Epithelial cell of esophagus (primary cell): ENCODE measurements around the gene ASS1.

Experiments
- DNase-seq: peaks from one replicate; pipeline ENCODE4 v3.0.0; 2010; ENCODE audit warnings: low read depth
- H3K4me3 ChIP-seq: 2 replicates; pipeline ENCODE4 v1.5.1; 2011; ENCODE audit warnings: mild to moderate bottlenecking, low read length, control low read depth
- CTCF ChIP-seq: IDR thresholded peaks from 2 replicates; pipeline ENCODE4 v1.5.1; 2011; ENCODE audit warnings: low read depth, mild to moderate bottlenecking, low read length, control low read depth, inconsistent platforms; ENCODE audit not compliant: insufficient read depth; ENCODE audit errors: missing control alignments

ASS1 gene

GRCh38 chr9:130508218-130508617, 63.5 kb downstream of the ASS1 start:
- no peak overlapping the region for H3K4me3 ChIP-seq
- no peak for TF ChIP-seq CTCF
- DNase-seq = no peak

DNA sequence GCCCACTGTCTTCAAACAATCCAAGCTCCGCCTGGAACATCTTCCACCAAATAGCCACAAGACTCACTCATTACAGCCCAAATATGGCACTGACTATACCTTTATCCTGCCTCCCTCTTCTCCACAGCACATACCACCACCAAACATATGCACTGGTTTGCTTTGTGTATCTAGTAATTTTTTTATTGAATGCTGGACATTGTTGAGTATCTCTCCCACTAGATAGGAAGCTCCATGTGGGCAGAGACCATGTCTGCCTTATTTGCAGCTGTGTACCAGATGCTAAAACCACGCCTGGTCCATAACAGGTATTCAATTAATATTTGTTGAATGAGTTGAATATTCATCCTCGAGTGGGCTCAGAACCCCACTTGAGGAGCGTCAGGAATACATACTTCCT, 67.4 kb downstream of the ASS1 start:
- DNase-seq = no peak
- no peak for TF ChIP-seq CTCF
- H3K4me3 ChIP-seq = no peak overlapping the region

DNA sequence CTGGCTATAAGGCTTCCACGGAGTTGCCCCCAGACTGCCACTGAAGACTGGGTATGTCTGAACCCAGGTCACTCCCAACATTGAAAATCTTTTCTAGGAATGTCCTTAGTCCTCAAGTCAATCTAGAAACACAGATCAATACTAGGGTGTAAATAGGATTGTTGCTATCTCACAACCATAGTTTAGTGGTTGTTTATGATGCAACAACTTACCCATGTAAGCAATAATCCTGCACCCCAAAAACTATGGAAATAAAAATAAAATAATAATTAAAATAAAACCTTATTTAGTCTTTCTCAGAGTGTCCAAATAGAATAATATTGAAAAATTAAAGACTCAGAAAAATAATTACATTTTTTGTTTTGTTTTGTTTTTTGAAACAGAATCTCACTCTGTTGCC, 68.3 kb downstream of the ASS1 start:
- no peak for DNase-seq
- H3K4me3 ChIP-seq = no peak overlapping the region
- TF ChIP-seq CTCF = no peak

DNA sequence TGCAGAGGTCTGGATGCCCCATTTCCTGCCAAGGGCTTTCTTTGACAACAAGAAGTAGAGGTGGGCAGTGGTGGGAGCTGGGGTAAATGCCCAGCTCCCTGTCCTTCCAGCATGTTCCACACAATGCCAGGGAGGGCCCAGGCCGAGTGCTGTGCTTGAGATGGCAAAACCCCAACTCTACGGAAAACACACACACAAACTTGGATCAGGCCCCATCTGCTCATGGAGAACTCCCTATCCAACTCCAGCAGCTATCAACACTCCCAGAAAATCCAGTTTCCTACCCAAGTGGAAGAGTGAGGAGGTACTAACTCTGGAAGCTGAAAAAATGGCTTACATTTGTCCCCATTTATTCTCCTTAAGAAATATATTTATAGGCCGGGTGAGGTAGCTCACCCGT, 73.5 kb downstream of the ASS1 start:
- no peak for TF ChIP-seq CTCF
- DNase-seq = no peak
- H3K4me3 ChIP-seq = no peak overlapping the region

DNA sequence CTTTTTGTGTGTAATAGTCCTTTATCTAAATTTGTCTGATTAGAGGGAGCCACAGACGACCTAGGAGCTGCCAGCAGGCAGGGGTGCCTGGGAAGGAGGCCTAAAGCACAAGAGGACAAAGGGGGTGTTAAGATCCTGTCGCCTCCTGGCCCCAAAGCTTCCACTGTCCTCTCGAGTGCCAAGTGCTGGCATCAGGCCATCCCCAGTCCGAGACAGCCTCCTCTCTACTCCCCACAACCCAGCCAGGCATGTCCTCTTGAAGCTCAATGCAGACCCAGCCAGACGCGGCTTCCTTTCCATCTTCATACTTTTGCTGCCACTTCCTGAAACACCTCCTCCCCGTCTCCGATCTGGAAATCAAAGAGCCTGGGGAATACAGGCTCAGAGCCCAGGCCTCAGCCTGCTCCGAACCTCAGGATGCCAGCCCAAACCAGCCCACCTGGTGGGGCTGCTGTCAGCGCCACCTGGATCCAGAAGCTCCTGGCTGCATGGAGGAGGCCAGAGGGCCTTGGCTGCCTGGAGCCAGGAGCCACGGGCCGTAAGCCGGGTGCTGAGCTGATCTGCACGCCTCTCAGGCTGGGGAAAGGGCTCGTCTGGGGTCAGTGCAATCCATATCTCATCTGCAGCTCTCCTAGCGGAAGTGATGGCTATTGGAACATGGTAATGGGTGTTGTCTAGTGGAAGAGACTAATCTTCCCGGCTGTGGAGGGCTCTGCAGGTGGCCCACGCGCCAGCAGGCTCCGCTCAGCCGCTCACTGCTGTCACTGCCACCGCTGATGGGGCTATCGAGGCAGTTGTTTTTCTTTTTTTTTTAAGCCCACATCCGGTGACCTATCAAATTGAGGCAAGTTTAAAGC, 74.4 kb downstream of the ASS1 start:
- no peak for DNase-seq
- no peak overlapping the region for H3K4me3 ChIP-seq
- no peak for TF ChIP-seq CTCF

DNA sequence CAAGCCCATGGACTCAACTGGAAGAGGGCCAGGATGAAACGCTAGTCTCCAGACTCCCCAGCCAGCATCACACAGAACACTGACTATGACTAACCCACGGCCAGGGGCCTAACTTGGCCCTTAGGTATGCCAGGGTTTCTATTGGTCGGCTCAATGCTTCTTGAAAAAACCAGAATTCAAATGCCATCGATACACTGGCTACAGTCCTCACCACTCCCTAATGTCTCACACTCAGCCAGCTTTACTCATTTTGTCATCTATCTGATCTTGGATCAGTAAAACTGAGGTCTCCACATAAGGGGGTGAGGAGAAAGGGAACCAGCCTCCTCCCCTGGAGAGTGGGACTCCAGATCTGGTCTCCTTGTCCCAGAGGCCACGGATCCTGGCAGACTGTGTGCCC, 75.2 kb downstream of the ASS1 start:
- no peak overlapping the region for H3K4me3 ChIP-seq
- no peak for TF ChIP-seq CTCF
- no peak for DNase-seq

DNA sequence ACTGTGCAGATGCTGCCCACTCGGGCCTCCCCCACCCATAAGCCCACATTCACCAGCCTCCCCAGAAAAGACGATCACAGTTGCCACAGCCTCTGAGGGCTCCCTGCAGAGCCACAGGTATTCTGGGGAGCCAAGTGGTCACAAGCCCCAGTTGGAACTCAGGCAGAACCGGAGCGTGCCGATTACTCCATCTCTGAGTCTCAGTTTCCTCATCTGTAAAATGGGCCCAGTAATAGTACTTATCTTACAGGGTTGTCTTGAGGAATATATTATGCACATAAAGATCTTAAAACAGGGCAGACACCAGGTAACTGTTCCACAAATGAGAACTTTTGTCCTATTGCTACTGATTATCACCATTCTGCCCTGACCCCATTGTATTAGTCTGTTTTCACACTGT, 77.0 kb downstream of the ASS1 start:
- no peak overlapping the region for H3K4me3 ChIP-seq
- no peak for TF ChIP-seq CTCF
- DNase-seq = no peak
